ENCODE results near the gene PLA2G4E. TPM values are rescaled to one million over a fixed set of nuclear protein-coding genes. Genes with fewer than 3 reads are reported as not detected.

Gene PLA2G4E
- total RNA-seq, 2 donors from 2014 or later, result 0.11 TPM; not detected in 1

- Histone ChIP-seq H3K36me3 (peaks cover 23% of the 10 kb centered on the region), H3K27ac (peak overlapping the region; percentile 70 to 75), H3K27me3 (no peaks in the 10 kb centered on the region), H3K9me3 (no peaks in the 10 kb centered on the region), H3K4me3 (no peak overlapping the region), H3K4me1 (peaks cover 0 to 74% of the 10 kb centered on the region in 2 donors)
- TF ChIP-seq, protein P1, sequence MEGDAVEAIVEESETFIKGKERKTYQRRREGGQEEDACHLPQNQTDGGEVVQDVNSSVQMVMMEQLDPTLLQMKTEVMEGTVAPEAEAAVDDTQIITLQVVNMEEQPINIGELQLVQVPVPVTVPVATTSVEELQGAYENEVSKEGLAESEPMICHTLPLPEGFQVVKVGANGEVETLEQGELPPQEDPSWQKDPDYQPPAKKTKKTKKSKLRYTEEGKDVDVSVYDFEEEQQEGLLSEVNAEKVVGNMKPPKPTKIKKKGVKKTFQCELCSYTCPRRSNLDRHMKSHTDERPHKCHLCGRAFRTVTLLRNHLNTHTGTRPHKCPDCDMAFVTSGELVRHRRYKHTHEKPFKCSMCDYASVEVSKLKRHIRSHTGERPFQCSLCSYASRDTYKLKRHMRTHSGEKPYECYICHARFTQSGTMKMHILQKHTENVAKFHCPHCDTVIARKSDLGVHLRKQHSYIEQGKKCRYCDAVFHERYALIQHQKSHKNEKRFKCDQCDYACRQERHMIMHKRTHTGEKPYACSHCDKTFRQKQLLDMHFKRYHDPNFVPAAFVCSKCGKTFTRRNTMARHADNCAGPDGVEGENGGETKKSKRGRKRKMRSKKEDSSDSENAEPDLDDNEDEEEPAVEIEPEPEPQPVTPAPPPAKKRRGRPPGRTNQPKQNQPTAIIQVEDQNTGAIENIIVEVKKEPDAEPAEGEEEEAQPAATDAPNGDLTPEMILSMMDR (IDR thresholded peaks at IDR 0.05), result no peak
- peak; percentile 34 for DNase-seq (ENCODE audit: low spot score)
Measured at GRCh38 chr15:41950489-41950888, 70.4 kb downstream of the PLA2G4E start.

DNA sequence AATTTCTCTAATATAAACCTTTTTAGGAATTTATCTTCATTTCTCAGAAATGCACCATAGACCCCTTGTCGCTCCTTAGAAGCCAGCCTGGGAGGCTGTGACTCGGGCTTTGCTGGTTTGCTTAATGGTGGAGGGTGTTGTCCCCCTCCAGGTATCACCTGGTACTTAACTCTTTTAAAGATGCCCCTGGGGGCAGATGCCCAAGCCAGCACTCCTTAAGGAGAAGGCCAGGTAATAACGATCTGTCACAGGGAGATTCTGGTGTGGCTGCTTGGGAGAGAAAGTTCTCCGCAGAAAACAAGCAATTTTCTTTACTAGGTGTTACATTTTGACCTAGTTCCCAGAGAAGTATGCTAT is 70.7 kb downstream of the PLA2G4E start:
- no peaks in the 10 kb centered on the region for H3K27me3 ChIP-seq
- H3K27ac ChIP-seq, result peak overlapping the region; percentile 70 to 75
- TF ChIP-seq, protein P1 (IDR thresholded peaks at IDR 0.05), result no peak
- H3K9me3 ChIP-seq, result no peaks in the 10 kb centered on the region
- DNase-seq (ENCODE audit: low spot score), result no peak
- H3K36me3 ChIP-seq, result peaks cover 23% of the 10 kb centered on the region
- no peak overlapping the region for H3K4me3 ChIP-seq
- peaks cover 0 to 74% of the 10 kb centered on the region in 2 donors for H3K4me1 ChIP-seq

- Histone ChIP-seq H3K27me3 (no peaks in the 10 kb centered on the region), H3K4me3 (no peak overlapping the region), H3K9me3 (no peaks in the 10 kb centered on the region), H3K27ac (peak overlapping the region; percentile 70 to 75), H3K36me3 (peaks cover 23% of the 10 kb centered on the region), H3K4me1 (peaks cover 0 to 78% of the 10 kb centered on the region in 2 donors)
- DNase-seq (ENCODE audit: low spot score), result no peak
- TF ChIP-seq, protein P1 (IDR thresholded peaks at IDR 0.05), result no peak
Measured at GRCh38 chr15:41949401-41950126, 71.3 kb downstream of the PLA2G4E start.

DNA sequence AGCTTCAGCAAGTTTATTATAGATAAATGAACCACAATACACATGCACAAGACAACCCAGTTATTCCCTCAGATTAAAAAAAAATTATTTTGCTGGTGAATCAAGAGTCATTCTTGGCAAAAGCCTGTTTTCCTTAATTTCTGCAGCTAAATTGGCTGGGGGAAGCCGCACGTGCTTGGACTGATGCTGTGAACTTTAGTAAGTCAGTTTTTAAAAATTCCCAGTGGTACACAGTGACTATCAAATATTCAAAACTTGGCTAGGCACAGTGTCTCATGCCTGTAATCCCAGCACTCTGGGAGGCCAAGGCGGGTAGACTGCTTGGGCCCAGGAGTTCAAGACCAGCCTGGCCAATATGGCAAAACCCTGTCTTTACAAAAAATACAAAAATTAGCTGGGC is 72.4 kb downstream of the PLA2G4E start:
- no peak overlapping the region for H3K4me3 ChIP-seq
- TF ChIP-seq, protein P1 (IDR thresholded peaks at IDR 0.05), result no peak
- no peaks in the 10 kb centered on the region for H3K27me3 ChIP-seq
- peaks cover 0 to 89% of the 10 kb centered on the region in 2 donors for H3K4me1 ChIP-seq
- peaks cover 18% of the 10 kb centered on the region for H3K36me3 ChIP-seq
- DNase-seq (ENCODE audit: low spot score), result no peak
- H3K9me3 ChIP-seq, result no peaks in the 10 kb centered on the region
- peak overlapping the region; percentile 70 to 78 for H3K27ac ChIP-seq

DNA sequence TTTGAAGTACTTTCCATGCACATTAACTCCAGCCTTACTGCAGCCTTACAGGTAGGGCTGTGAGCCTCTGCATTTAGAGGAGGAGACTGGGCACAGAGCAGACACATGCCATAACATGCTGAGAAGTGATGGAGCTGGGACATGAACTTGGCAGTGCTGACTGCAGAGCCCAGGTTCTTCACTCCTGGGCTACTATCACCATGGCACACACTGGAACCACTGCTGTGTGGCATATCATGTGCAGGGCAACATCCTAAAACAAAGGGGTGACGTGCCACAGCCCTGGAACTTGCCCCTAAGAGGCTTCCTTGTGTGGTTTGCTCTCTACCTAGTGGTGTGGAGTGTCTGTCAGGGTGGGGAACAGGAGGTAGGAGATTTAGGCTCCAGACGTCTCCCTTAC is 73.9 kb downstream of the PLA2G4E start:
- DNase-seq (ENCODE audit: low spot score), result no peak
- H3K9me3 ChIP-seq, result no peaks in the 10 kb centered on the region
- H3K27me3 ChIP-seq, result no peaks in the 10 kb centered on the region
- no peak overlapping the region for H3K4me3 ChIP-seq
- peak overlapping the region; percentile 70 to 78 for H3K27ac ChIP-seq
- TF ChIP-seq, protein P1 (IDR thresholded peaks at IDR 0.05), result no peak
- peaks cover 5% of the 10 kb centered on the region for H3K36me3 ChIP-seq
- peaks cover 0 to 86% of the 10 kb centered on the region in 2 donors for H3K4me1 ChIP-seq

DNA sequence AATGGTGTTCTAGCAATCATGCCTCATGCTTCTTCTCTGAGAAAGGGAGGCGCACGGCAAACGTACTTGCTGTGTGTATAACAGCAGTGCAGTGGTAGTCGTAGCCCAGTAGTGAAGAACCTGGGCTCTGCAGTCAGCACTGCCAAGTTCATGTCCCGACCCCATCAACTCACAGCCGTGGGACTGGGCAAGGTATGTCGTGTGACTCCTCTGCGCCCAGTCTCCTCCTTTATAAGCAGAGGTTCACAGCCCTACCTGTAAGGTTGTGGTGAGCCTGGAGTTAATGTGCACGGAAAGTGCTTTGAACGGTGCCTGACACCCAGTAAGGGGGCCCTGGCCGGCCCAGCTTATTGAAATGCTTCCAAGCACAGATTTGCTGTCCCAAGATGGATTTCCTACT is 75.1 kb downstream of the PLA2G4E start:
- Histone ChIP-seq H3K9me3 (no peaks in the 10 kb centered on the region), H3K36me3 (no peaks in the 10 kb centered on the region), H3K27ac (peak overlapping the region; percentile 72 to 78)

More for the DNA sequence above, 75.1 kb downstream of the PLA2G4E start:
- H3K27me3 ChIP-seq, result no peaks in the 10 kb centered on the region
- no peak overlapping the region for H3K4me3 ChIP-seq
- TF ChIP-seq, protein P1 (IDR thresholded peaks at IDR 0.05), result no peak
- DNase-seq (ENCODE audit: low spot score), result no peak
- peaks cover 0 to 82% of the 10 kb centered on the region in 2 donors for H3K4me1 ChIP-seq

Measured in right atrium auricular region (tissue), 2 donors.